HG02840 (cell line): ENCODE results near the gene C5orf15.
"Not testable (repeated sequence)": the region's sequence is repeated elsewhere in the genome, so short reads cannot be mapped to it uniquely, and the experiment has no call there.

Experiments used
- ATAC-seq: cut with Tn5 transposase; IDR thresholded peaks from one replicate; pipeline ENCODE4 v1.9.1; 2021; ENCODE audit warnings: mild to moderate bottlenecking, moderate library complexity, moderate number of reproducible peaks; ENCODE audit not compliant: unreplicated experiment, low FRiP score

The C5orf15 gene

DNA sequence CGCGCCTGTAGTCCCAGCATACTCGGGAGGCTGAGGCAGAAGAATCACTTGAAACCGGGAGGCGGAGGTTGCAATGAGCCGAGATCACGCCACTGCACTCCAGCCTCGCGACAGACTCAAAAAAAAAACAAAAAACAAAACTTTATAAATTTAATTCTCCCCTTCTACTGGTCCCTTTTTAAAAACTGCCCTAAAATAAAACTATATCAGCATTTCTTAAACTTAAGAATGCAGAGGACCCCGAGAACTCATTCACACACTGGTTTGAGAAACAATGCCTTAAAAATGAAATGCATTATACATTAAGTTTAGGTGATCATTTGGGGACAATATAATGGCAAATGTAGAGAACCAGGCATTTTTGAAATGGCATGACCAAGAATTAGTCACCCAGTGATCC is 2.3 kb downstream of the C5orf15 start:
- ATAC-seq, result no peak

GRCh38 chr5:133963493-133964128 is 4.8 kb downstream of the C5orf15 start:
- no peak for ATAC-seq

DNA sequence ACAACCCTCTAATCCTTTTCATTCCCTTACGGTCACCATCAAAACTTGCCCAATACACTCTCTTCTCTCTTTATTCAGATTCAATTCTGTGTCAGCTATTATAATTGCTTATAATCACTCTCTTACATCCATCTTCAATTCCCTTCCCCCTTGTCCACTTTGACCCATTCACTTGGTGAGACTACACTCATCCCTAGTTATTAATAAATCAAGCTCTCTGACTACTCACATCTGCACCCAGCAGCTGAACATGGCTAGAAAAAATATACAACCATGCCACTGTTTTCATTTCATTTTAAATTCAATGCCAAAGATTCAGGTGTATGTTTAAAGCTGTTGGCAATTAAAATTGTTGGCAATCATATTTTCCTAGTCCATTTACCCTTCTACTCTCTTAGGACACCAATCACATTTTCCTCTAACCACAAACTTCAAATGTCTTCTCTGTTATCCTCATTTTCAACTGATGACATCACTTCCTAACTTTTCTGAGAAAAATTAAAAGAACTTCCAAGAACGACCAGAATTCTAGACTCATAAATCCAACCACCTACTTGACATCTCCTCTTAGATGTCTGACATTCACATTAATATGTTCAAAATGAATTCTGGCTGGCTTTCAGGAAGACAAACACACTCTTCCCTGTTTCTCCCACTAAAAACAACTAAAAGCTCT is 5.5 kb downstream of the C5orf15 start:
- ATAC-seq, result no peak

DNA sequence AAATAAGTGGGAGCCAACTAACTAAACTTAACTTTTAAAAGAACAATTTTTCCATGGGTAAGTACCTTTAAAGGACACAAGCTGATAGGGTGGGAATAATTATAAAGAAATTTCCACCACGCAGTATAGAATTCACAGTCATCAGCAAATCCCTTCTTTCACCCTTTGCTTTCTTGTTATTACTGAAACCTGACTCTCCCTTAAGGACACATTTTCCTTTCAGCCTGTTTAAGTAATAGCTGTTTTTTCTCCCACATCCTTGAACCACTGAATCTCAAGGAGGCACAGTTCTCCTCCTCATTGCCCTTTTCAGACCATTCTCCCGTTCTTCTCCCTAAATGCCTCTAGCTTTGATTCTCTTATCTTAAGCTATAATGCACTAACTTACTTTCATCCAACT is 6.3 kb downstream of the C5orf15 start:
- no peak for ATAC-seq

GRCh38 chr5:133959643-133960042 is 8.8 kb downstream of the C5orf15 start:
- ATAC-seq, result no peak

DNA sequence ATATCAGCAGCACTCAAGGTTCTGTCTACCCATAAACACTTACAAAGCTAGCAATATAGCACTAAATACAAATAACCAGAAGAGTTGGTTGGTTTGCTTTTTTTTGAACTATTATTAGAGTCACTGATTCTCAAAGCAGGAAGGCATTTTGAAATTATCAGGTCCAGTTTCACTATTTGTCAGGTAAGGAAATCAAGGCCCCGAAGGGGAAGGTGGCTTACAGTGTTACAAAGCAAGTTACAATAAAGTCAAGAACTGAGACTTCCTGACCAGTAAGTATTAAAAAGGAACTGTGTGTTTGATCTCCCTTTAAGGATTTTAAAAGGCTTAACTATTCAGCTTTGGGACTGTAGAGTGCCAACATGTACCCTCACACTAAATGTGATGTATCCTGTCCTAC is 10.8 kb downstream of the C5orf15 start:
- peak; percentile 56 for ATAC-seq

- ATAC-seq, result peak; percentile 13
Observed at GRCh38 chr5:133957080-133957479, 11.3 kb downstream of the C5orf15 start.

GRCh38 chr5:133956196-133956595 is 12.2 kb downstream of the C5orf15 start:
- ATAC-seq, result not testable (repeated sequence)

- no peak for ATAC-seq
Observed at GRCh38 chr5:133953568-133954145, 14.8 kb downstream of the C5orf15 start.

DNA sequence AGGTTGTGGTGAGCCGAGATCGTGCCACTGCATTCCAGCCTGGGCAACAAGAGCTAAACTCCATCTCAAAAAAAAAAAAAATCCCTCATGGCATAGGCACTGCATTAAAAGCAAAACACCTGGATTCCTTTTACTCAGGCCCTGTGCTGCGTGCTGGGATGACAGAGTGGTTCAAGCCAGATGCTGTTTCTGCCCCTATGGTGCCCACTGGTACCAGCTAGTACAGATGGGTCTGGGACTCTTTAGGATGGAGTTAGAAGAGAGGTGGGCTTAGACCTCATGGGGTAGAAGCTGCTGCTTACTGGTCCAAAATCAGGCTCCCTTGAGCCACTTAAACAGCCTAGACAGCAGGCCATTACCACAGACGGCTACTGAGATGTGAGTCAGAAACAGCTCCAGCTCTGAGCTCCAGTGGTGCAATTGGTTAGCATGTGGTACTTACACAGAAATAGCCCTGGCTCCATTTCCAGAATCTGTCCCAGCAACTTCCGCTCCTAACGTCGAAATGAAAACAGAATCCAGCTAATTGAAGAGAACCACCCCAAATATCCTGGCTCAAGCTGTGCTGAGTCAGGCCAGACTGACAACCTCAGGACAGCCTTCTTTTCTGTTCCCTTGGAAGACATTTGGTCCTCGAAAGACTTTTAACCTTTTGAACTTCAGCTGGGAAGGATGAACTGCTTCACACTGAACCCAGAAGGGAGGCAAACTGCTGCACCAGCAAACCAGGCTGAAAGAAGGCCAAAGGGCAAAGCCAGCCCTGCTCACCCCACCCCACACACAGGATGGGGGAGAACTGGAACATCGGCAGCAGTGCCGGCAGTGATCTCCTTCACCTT is 15.5 kb downstream of the C5orf15 start:
- ATAC-seq, result no peak

DNA sequence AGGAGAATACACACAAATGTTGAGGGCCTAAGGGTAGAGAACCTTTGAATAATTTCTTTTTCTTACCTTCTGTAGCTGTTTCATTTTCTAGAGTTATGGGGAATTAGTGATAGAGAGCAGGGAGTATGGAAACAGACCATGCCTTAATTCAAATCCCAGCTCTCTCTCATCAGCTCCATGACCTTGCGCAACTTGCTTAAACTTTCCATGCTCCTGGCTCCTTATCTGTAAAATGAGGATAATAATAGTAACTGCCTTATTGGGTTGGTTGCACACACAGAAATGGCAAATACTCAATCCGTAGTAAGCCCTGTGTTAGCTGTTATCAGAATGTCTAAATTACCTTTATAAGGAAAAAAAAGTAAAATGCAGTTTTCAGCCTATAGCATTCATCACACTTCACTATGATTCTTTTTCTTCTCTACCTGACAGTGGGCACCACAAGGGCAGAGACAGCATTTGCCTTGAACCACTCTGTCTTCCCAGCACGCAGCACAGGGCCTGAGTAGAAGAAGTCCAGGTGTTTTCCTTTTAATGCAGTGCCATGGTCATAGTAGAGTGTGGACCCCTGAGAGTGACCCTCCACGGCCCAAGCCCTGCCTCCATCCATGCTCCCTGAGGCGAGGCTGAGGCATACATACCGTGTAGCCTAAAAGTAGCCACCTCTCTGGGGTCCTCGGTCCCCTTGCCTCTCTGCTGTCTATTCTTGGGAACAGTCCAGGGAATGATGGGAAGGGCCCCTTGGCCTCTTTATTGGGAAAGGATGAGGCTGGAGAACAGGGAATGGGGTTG is 17.4 kb downstream of the C5orf15 start:
- ATAC-seq, result no peak

- no peak for ATAC-seq
Observed at GRCh38 chr5:133948721-133949120, 19.7 kb downstream of the C5orf15 start.

DNA sequence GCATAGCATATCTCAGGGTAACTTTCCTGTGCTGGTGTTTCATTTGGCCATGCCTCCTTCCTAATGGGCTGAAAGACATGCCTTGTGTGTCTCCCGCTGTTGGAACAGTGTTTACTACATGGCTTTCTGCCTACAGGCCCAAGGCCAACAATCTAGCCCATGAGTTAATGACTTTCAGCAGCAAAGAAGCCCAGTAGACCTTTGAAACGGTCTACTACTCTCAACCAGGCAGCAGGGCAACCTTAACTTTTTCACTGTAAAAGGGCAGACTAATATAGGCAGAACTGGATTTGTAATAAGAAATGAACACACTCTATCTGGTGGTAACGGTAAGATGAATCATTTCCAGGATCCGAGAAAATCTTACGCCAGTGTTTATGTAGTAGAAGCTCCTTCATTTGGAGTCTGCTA is 21.0 kb downstream of the C5orf15 start:
- no peak for ATAC-seq

DNA sequence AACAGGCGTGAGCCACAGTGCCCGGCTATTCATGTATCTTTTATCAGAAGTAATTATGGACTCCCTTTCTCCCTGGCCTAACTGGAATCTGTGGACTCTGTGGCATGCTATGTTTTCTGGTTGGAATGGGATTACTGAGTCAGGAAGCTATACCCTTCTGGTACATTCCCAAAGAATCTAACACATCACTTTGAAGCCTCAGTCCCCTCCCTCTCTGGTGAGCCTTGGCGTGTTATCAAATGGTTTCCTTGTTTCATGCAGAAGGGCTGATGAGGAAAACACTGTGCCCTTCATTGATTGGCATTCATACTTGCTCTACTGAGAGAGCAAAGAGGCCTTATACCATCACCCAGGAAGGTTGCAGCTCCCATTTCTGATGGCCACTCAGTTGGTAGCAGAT is 22.9 kb downstream of the C5orf15 start:
- no peak for ATAC-seq

- ATAC-seq, result no peak
Observed at GRCh38 chr5:133944263-133945185, 23.9 kb downstream of the C5orf15 start.

DNA sequence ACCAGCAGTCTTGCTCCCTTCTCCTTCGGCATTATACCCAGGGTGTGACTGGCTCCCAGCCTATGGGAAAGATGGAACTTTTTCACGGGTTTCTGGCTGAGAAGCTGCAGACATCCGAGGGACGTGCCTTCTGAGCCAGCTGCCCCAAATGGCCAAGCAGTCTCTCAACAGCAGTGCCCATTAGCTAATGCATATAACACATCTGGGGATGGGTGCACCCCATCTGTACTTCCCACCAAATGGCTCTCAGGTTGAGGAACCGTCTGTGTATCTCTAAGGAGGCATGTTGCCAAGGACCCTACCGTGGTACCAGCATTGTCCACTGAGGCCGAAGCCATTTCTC is 25.0 kb downstream of the C5orf15 start:
- no peak for ATAC-seq

DNA sequence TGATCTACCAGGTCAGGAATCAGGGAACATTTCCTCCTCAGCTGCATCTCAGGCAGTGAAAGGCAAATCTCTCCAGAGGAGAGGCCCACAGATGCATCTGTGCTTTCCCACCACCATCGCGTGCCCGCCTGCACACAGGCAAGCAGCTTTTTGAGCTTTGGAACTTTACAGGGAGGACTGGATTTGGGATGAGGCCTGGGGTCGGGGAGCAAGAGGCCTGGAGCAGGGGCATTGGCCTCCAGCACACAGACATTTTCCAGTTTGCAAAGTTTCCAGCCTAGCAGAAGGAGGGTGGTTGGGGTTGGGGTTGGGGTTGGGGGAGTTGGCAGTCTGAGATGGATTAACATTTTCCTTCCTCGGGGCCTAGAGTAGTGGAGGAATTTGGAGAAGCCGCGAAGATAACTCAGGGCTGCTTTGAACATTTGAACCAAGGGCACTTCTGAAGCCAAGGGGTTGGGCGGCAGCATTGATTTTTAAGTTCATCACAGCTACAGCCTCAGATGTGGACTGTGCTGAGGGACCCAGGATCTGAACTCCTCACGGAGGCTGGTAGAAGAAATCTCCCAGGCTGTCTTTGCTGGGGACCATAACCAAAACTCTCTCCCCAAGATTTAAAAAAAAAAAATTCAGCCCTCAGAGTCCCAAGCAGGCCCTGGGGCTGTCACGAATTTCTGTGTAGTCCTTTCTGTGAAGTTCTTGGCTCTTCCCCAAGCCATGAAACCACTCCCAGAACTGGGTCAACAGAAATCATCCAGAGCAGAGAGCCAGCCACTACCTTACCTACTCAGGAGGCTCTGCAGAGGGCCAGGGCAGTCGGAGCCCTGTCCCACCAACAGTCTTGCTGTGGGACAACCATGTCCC is 25.6 kb downstream of the C5orf15 start:
- ATAC-seq, result no peak

DNA sequence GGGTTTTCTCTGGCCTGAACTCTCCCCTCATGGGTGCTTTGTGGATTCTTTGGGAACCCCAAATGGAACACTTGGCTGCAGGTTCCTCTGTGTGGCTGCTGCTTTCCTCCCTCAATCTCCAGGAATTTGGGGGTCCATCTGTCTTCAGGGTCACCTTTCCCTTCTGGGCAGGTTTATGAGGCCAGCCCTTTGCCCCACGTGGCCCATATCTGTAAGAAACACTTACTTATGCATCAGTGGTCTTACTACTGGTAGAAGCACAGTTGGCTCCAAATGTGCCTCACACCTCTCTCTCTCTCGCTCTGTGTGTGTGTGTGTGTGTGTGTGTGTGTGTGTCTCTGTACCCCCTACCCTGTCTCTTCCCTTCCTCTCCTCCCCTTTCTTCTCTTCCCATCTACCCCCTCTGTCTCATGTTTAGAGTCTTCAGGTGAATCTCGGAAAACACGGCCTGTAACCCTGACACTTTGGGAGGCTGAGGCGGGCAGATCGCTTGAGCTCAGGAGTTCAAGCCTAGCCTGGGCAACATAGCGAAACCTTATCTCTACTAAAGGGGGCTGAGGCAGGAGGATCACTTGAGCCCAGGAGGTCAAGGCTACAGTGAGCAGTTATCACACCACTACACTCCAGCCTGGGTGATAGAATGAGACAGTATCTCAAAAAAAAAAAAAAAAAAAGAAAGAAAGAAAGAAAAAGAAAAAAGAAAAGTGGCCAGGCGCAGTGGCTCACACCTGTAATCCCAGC is 26.8 kb downstream of the C5orf15 start:
- ATAC-seq, result no peak
